Muscle layer of duodenum (tissue), 2 donors: ENCODE results near the gene FRMPD4.
"Not testable (repeated sequence)": the region's sequence is repeated elsewhere in the genome, so short reads cannot be mapped to it uniquely, and the experiment has no call there.

Source experiments
- H3K27ac ChIP-seq: one replicate; pipeline ENCODE4 v1.7.0; 2013; ENCODE audit warnings: mild to moderate bottlenecking, low read length
- H3K27me3 ChIP-seq: one replicate; pipeline ENCODE4 v1.7.0; 2013; ENCODE audit warnings: low read depth, mild to moderate bottlenecking, control low read depth, low read length
- H3K36me3 ChIP-seq, 2 donors: one replicate each; pipeline ENCODE4 v1.7.0; 2013; ENCODE audit warnings: low read length in 2 of 2, control low read depth in 1 of 2, mild to moderate bottlenecking in 1 of 2; ENCODE audit not compliant: insufficient read depth in 2 of 2, control insufficient read depth in 1 of 2
- H3K4me1 ChIP-seq, 2 donors: one replicate each; pipeline ENCODE4 v1.7.0; 2013; ENCODE audit warnings: low read length in 2 of 2, mild to moderate bottlenecking in 2 of 2, control low read depth in 1 of 2, moderate library complexity in 1 of 2; ENCODE audit not compliant: insufficient read depth in 2 of 2, control insufficient read depth in 1 of 2
- H3K4me3 ChIP-seq, 2 donors: one replicate each; pipeline ENCODE4 v1.7.0; 2013; ENCODE audit warnings: low read length in 2 of 2, low read depth in 1 of 2, mild to moderate bottlenecking in 1 of 2
- H3K9me3 ChIP-seq, 2 donors: one replicate each; pipeline ENCODE4 v1.7.0; 2013; ENCODE audit warnings: low read length in 2 of 2, control low read depth in 1 of 2, mild to moderate bottlenecking in 1 of 2; ENCODE audit not compliant: control insufficient read depth in 1 of 2
- donor health status: healthy.

The FRMPD4 gene

DNA sequence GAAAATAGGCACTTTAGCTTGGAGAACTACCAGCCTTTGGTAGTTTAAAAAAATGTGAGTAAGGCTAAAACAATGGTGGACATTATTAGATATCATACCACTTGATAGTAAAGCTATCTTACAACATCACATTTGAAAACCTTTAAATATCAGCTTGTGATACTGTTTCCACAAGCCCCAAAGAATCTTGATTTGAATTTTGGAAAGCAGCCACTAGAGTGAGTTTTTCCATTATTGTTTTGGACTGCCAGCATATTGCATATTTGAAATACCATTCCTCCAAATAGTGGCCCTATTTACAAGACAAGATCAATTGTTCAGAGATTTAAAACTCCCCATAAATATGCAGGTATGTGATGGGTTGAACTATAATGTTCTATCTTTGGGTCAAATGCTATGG is 349.9 kb downstream of the FRMPD4 start:
- no peaks in the 10 kb centered on the region for H3K27me3 ChIP-seq
- no peaks in the 10 kb centered on the region for H3K9me3 ChIP-seq
- H3K27ac ChIP-seq, result no peak overlapping the region
- H3K4me3 ChIP-seq, result no peak overlapping the region
- no peaks in the 10 kb centered on the region for H3K4me1 ChIP-seq
- no peaks in the 10 kb centered on the region for H3K36me3 ChIP-seq

DNA sequence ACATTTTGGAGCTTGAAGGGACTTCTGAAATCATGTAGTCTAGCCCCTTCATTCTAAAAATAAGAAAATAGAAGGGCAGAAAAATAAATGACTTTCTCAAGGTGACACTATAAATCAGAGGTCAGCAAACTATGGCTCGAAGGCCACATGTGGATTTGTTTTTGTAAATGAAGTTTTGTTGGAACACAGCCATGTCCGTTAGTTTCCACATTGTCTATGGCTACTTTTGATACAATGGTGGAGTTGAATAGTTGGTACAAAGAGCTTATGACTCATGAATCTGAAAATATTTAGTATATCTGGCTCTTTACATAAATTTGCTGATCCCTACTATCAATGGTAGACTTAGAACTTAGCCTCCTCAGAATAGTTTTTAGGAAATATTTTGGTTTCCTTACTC is 350.5 kb downstream of the FRMPD4 start:
- Histone ChIP-seq H3K27me3 (no peaks in the 10 kb centered on the region), H3K9me3 (no peaks in the 10 kb centered on the region), H3K4me3 (no peak overlapping the region), H3K36me3 (no peaks in the 10 kb centered on the region), H3K27ac (no peak overlapping the region), H3K4me1 (no peaks in the 10 kb centered on the region)

- no peaks in the 10 kb centered on the region for H3K4me1 ChIP-seq
- no peaks in the 10 kb centered on the region for H3K9me3 ChIP-seq
Observed at GRCh38 chrX:12489341-12489740, 351.1 kb downstream of the FRMPD4 start.

GRCh38 chrX:12494400-12495138 is 356.3 kb downstream of the FRMPD4 start:
- Histone ChIP-seq H3K4me3 (no peak overlapping the region), H3K27me3 (no peaks in the 10 kb centered on the region), H3K9me3 (no peaks in the 10 kb centered on the region), H3K4me1 (no peaks in the 10 kb centered on the region), H3K27ac (no peak overlapping the region), H3K36me3 (no peaks in the 10 kb centered on the region)

More at GRCh38 chrX:12489341-12489740, 351.1 kb downstream of the FRMPD4 start:
- Histone ChIP-seq H3K4me3 (no peak overlapping the region), H3K36me3 (no peaks in the 10 kb centered on the region), H3K27ac (no peak overlapping the region), H3K27me3 (no peaks in the 10 kb centered on the region)

- no peaks in the 10 kb centered on the region for H3K9me3 ChIP-seq
- H3K36me3 ChIP-seq, result no peaks in the 10 kb centered on the region
- H3K27ac ChIP-seq, result no peak overlapping the region
- H3K4me1 ChIP-seq, result no peaks in the 10 kb centered on the region
- no peak overlapping the region for H3K4me3 ChIP-seq
- H3K27me3 ChIP-seq, result no peaks in the 10 kb centered on the region
Observed at GRCh38 chrX:12496343-12496742, 358.1 kb downstream of the FRMPD4 start.

DNA sequence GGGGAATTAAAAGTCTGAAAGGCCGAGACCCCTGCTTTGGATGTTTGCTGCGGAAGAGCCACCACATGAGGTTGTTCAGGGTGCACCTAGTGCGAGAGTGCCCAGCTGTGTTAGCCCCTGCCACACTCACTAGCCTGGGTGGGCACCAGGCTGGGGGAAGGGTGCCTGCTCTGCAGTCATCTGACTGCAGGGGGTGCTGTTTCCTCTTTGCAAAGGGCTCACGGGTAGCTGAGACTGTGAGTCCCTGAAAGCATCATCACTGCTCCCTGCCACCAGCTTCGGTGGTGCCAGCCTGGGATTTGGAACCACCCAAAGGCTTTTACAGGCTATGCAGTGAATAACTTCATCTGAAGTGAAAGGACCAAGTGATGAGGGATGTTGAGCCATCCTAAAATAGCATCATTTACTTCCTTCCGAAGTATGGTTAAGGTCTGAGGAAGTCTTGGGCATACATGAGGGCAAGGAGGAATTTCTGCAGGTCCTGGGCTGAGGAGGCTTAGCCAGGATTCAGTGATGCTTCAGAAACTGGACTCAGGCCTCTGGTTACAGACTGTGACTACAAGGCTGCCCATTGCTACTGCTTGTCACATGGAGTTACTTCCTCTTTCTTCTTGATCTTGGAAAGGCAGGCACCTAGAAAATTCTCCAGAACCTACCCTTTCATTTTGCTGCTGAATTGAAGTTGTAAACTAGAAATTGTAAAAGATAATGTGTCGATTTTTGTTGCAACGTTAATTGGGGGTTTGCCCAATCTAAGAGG is 359.7 kb downstream of the FRMPD4 start:
- Histone ChIP-seq H3K36me3 (no peaks in the 10 kb centered on the region), H3K27ac (no peak overlapping the region), H3K4me3 (no peak overlapping the region), H3K27me3 (no peaks in the 10 kb centered on the region), H3K9me3 (no peaks in the 10 kb centered on the region), H3K4me1 (no peaks in the 10 kb centered on the region)

GRCh38 chrX:12505127-12505526 is 366.9 kb downstream of the FRMPD4 start:
- Histone ChIP-seq H3K36me3 (no peaks in the 10 kb centered on the region), H3K4me1 (no peaks in the 10 kb centered on the region), H3K27me3 (no peaks in the 10 kb centered on the region), H3K9me3 (no peaks in the 10 kb centered on the region), H3K27ac (no peak overlapping the region), H3K4me3 (no peak overlapping the region)

GRCh38 chrX:12515384-12515783 is 377.1 kb downstream of the FRMPD4 start:
- H3K4me3 ChIP-seq, H3K4me1 ChIP-seq, H3K9me3 ChIP-seq, H3K36me3 ChIP-seq, H3K27ac ChIP-seq, H3K27me3 ChIP-seq: not testable (repeated sequence)

- no peaks in the 10 kb centered on the region for H3K36me3 ChIP-seq
- no peaks in the 10 kb centered on the region for H3K27me3 ChIP-seq
- no peaks in the 10 kb centered on the region for H3K4me1 ChIP-seq
- no peak overlapping the region for H3K27ac ChIP-seq
- H3K9me3 ChIP-seq, result no peaks in the 10 kb centered on the region
- no peak overlapping the region for H3K4me3 ChIP-seq
Observed at GRCh38 chrX:12526306-12526705, 388.0 kb downstream of the FRMPD4 start.

- H3K4me3 ChIP-seq, H3K27ac ChIP-seq, H3K36me3 ChIP-seq, H3K4me1 ChIP-seq, H3K9me3 ChIP-seq, H3K27me3 ChIP-seq: not testable (repeated sequence)
Observed at GRCh38 chrX:12538096-12538495, 399.8 kb downstream of the FRMPD4 start.

- H3K27ac ChIP-seq, H3K27me3 ChIP-seq, H3K4me1 ChIP-seq, H3K9me3 ChIP-seq, H3K4me3 ChIP-seq, H3K36me3 ChIP-seq: not testable (repeated sequence)
Observed at GRCh38 chrX:12542251-12542650, 404.0 kb downstream of the FRMPD4 start.

DNA sequence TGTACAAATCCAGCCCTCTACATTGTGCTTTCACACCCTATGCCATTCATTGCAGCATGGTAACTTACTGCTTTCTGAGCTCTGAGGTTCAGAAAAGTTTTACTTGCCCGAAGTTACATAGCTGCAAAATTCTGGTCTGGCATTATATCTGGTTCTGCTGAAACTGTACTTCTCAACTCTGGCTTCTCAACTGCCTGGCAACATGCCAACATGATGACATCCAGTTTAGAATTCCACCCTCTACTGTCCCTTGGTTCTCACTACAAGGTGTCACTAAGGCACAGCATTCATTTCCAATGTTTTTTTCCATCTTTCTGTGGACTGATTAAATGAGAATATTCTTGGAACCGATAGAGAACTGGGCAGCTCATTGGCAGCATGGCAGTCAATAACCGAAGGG is 410.1 kb downstream of the FRMPD4 start:
- H3K27ac ChIP-seq, result no peak overlapping the region
- no peaks in the 10 kb centered on the region for H3K27me3 ChIP-seq
- no peaks in the 10 kb centered on the region for H3K9me3 ChIP-seq
- H3K36me3 ChIP-seq, result no peaks in the 10 kb centered on the region
- no peaks in the 10 kb centered on the region for H3K4me1 ChIP-seq
- H3K4me3 ChIP-seq, result no peak overlapping the region
